HuH-7.5 (cell line): ENCODE measurements around the gene TIMP1.
"Not testable (repeated sequence)": the region's sequence is repeated elsewhere in the genome, so short reads cannot be mapped to it uniquely, and the experiment has no call there.

Source experiments
- DNase-seq: peaks from one replicate; pipeline ENCODE4 v3.0.0; 2011; ENCODE audit warnings: low spot score

Gene TIMP1

DNA sequence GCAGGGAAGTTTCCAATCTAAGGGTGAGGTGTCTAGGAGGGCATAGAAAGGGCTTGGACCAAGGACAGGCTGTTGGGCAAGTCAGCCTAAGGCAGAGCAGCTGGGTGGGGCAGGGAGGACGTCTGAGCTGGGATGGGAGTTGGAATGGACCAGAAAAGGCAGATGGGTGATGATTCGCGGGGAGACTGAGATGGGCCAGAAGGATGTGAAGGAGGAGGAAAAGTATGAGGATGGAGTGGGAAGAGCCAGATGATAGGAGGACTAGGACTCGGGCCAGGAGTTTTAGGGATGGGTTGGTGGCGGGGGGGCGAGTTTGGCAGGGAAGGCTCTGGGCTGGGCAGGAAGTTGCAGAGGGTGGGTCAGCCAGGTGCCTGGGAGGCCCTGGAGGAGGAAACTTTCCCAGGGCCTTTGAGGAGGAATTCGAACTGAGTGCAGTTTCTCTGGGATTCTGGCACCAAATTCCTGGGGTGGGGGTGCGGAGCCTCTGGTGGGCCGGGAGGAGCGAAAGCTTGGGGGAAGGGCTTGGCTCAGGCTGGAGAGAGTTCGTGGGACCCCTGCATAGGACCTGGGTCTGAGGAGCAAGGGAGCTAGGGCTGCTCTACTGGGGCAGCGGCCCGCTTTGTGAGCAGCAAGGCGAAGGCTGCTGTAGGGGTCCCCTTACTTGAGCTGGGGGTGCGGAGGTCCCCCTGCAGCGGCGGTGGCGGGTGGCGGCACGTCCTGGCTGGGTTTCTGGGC is 8.7 kb upstream of the TIMP1 start:
- DNase-seq = no peak

DNA sequence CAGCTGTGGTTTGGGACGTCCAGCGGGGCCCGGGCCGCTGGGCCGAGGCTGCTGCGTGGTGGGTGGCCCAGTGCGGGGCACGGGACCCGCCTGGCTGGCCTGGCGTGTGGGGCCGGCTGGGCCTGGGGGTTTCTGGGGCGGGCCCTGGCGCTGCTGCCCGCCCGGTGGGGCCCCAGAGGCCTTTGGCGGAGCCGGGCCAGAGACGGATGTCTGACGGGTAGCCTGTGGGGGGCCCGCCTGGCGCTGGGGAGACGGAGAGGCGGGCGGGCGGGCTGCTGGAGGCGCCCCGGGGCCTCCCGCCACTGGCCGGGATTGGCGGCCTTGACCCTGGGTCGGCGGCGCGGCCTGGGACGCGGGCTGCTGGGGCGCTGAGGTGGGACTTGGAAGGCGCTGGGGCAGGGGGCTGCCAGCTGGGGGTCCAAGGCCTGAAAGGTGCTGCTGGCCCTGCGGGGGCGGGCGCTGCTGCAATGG is 8.1 kb upstream of the TIMP1 start:
- no peak for DNase-seq

DNA sequence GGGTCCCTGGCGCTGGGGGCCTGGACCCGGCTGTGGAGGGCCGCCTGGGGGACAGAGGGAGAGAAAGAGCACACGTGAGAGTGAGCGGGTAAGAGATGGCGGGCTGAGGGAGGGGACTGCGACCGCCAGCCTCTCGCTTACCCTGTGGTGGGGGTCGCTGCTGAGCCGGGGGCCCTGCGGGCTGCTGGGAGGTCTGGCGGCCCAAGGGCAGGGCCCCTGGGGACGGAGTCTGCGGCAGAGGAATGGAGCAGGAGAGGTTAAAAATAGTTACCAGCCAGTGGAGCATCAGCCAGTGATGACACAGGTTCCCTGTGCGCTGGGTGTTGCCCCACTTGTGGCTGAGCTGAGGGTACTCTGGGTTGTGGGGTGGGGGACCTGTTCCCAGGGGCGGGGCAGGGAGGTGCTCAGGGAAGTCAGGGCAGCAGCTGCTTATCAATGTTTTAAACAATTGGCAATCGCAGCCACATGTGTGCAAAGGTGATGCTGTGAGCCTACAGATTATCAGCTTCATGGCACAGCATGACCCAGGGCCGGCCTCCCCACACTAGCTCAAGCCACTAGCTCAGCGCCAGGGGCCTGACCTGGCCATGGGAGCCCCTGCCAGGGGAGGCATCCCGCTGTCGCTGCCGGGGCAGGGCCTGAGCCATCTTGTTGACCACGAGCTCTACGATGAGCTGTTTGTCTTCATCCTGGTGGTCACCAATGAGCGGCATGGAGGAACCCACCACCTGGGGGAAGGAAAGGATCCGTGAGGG is 7.5 kb upstream of the TIMP1 start:
- DNase-seq = no peak

DNA sequence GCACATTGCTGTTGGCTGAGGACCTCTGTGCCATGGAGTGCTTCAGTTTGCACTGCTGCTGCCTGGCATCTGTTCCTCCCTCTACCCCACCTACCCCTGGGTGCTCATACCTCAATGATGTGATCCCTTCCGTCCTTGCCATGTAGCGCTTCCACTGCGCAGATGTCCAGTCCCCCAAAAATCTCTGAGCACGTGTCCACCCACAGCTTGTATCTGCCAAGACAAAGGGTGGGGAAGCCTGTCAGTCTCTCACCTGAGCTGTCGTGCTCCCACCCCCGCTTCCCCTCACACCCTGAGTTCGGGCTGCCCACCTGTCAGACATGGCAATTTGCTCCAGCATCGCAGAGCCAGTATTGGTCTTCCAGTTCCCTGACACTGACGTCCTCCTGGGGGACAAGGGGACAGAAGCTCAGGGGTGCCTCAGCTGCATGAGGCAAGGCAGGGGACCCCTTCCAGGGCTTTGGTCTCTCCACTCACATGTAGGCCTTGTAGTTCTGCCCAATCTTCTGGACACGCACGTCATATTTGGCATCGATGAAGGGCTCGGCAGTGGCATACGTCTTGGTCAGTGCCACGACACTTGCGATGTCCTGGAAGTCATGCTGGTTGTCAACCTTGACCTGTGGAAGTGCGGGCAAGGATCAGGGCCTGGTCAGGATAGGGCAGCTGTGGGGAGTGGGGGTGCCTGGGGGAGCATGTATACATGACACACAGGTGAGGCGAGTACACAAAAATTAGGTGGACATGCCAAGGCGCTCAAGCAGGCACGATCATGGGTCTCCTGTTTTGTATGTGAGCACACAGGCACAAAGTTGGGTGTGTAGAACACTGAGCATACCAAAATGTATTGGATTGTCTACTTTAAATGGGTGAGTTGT is 6.0 kb upstream of the TIMP1 start:
- no peak for DNase-seq

DNA sequence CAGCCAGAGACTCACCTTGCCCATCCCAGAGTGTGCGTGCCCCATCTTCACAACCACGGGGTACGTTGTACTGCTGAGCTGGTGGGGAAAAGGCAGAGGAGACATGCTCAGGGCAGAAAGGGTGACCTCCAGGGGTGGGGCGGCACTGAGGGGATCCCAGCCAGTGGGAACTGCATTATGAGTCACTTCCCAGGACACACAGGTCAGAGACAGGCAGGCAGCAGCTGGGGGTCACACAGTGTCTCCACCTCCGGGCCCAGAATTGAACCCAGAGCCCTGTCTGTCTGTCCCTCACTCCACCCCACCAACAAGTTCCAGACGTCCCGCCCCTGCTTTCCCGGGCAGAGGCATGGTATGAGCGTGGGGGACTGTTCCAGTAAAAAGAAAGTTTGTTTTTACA is 4.8 kb upstream of the TIMP1 start:
- DNase-seq = no peak

DNA sequence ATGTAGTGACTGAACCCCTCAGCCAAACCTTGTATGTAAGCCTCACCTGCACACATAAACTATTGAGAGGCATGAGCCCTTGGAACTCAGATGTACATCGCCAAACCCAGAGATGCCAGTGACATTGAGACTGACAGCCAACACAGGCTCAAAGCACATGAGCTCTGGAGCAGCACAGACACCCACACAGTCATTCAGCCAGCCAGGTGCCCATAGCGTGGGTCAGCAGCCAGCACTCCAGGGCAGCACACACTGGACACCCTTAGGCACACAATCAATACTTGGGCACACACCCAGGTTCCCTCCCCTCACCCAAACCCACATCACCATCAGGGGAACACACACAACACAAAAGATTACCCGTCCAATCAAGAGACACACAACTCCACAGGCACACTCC is 4.3 kb upstream of the TIMP1 start:
- no peak for DNase-seq

DNA sequence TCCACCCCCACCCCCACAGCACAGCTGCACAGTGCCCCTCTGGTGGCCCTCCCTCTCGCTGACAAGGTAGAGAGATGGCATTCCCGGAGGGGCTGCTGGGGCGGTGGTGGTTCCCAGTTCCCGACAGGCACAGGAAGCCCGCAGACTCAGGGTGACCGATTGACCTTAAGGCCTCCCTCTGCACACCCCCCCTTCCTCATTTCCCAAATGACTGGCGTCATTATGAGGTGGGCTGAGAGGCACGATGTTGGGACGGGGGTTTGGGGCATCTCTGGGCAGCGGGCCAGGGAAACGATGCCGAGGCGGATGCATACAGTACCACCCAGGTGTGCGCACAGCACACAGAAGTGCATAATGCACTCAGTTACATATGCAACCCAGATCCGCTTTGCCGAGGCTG is 3.5 kb upstream of the TIMP1 start:
- DNase-seq = no peak

DNA sequence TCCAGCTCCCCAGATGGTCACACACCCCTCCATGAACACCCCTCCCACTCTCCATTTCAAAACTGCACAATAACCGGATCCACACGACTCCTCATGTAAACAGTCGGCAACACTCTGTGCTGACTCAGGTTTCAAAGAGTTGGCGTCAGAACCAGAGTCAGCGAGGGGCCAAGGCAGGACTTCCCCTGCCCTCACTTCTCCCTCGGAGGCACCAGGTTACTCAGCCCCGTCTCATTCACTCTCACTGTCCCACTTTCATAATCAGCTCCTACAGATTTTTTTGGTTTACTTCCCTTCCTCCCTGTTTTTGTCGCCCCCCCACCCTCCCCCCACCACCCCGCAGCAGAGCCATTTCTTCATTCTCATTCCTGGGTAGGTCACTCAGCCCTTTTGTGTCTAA is 2.7 kb upstream of the TIMP1 start:
- no peak for DNase-seq

DNA sequence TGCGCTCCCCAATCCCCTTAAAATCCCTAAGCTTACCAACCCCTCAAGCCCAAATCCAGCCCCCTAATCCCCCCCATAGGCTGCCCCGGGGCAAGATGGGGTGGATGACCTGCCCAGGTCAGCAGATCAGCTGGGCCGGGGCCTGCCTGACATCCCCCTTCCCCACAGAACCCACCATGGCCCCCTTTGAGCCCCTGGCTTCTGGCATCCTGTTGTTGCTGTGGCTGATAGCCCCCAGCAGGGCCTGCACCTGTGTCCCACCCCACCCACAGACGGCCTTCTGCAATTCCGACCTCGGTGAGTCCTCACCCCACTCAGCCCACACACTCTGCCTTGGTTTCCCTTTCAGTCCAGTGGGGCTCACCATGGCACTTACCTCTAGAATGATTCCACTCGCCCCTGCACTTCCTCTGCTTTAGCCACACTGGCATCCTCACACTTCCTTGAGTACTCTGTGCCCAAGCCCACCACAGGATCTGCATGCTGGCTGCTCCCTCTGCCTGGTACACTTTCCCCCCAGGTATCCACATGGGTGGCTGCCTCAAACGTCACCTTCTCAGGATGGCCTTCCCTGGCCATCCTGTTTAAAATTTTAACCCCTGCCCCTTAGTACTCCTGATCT is 1.1 kb downstream of the TIMP1 start:
- no peak for DNase-seq

DNA sequence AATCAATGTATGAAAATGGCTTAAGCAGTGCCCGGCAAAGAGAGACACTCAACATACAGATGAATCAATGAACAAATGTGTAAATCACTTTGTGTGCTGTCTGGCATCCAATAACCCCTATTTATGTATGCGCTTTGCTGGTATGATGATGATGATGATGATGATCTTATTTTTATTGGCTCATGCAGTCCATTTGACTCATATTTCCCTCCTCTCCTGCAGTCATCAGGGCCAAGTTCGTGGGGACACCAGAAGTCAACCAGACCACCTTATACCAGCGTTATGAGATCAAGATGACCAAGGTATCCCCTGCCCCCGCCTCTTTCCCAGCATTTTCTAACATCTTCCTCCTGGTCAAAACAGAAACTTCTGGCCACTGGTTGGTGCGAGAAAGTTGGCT is 2.5 kb downstream of the TIMP1 start:
- DNase-seq = no peak

DNA sequence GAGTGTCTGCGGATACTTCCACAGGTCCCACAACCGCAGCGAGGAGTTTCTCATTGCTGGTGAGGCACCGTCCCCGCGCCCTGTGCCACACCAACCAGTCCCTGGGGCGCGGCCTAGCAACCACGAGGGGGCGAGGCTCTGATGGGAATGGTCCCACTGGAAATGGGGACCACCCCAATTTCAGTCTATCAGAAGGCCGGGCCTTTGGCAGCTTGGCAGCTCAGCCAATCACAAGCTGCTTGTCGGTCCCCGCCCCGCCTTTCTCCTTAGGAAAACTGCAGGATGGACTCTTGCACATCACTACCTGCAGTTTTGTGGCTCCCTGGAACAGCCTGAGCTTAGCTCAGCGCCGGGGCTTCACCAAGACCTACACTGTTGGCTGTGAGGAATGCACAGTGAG is 3.0 kb downstream of the TIMP1 start:
- no peak for DNase-seq

DNA sequence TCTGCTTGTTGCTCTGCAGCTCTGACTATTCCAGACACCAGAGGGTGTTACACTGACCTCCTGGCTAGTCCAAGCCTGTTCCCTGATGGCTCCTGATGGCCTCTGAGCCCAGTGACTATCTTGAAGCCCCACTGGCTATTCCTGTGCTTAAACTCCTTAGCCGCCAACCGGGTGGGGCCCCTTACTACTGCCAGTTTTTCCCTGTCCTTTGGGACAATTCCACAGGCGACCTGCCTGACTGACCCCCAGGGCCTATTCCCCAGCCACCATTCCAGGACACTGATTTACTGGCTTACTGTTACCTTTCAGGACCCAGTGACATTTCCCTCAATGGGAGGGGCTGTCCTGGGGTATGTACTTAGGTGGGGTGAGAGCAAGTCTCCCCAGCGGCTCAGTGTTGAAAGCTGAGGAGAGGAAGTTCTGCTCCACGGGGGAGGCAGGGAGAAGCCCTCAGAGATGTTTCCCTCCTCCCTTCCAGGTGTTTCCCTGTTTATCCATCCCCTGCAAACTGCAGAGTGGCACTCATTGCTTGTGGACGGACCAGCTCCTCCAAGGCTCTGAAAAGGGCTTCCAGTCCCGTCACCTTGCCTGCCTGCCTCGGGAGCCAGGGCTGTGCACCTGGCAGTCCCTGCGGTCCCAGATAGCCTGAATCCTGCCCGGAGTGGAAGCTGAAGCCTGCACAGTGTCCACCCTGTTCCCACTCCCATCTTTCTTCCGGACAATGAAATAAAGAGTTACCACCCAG is 4.0 kb downstream of the TIMP1 start:
- no peak for DNase-seq

DNA sequence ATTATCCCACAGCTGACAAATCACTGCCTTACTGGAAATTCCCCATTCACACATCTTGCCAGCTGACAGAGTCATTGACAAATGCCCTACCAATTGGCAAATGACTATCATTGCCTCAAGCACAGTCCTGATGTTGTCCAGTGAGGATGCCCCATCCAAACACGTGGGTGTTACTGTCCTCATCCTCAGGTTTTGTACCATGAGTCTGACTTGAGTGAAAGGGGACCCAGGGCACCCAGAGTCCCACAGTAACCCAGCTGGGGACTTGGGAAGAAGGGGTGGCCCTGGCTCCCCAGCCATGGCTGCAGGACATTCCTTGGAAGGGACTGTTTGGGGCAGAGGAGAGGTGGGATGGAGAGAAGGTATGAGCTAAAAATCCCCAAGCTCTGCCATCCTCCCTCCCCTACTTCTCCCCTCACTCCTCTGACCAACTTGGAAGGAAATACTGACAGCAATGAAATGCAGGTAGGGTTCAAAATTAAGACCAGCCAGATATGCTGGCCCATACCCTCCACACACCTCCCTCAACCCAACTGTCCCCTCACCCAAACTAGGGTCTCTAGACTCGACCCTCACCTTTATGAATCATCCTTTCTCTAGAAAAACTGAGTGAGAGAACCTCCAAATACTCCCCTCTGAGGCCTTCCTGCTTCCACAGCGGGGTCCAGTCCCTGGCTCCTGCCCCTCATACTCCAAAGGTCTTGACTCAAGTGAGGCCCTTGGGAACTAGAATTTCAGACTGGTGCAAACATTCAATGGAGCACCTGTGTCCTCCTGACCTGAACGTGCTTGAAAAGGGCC is 5.1 kb downstream of the TIMP1 start:
- DNase-seq = no peak

DNA sequence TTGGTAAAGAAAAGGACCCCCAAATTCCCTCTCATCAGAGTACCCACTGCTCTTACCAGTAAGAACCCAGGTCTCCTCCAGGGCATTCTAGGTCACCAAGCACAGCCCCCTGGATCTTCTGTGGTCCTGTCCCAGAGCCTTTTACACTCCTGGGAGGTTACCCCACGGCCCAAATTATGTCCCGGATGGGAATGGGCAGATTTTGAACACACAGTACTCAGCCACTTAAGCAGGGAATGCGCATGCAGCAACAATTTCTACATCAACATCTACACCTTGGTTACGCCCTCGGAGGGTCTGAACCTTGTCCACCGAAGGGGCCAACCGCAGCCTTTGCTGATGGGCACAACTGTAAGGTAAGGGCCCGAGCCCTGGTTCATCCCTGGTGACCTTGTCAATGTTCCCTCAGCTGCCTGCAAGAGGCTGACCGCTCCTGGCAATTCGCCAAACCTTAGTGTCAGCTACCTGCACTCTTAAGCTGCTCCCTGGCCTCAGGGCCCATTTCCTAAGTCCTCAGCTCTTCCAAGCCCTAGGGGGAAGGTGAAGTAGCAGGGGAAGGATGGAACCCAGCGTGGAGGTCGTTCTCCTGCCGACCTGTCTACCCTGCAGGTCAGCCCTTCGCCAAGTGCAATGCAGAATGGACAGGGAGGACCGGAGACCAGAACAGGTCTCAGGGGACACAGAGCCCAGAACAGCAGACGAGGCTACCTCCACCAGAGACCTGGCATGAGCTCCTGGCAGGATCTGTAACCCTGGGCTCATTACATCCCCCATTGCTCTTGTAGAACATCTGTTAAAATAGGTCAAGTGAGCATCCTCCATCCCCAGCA is 5.9 kb downstream of the TIMP1 start:
- no peak for DNase-seq

DNA sequence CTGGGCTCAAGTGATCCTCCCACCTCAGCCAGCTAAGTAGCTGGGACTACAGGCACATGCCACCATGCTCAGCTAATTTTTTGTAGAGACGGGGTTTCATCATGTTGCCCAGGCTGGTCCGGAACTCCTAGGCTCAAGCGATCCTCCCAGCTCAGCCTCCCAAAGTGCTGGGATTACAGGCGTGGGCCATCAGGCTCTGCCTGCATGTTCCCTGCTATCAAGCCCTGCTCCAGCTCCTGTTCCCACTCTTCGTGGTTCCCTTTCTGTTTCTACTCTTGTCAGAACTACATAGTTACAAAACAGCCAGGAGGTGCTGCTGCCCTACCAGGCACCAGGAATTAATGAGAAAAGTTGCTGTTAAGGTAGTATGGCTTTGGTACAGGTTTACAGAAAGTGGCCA is 8.7 kb downstream of the TIMP1 start:
- DNase-seq = no peak

DNA sequence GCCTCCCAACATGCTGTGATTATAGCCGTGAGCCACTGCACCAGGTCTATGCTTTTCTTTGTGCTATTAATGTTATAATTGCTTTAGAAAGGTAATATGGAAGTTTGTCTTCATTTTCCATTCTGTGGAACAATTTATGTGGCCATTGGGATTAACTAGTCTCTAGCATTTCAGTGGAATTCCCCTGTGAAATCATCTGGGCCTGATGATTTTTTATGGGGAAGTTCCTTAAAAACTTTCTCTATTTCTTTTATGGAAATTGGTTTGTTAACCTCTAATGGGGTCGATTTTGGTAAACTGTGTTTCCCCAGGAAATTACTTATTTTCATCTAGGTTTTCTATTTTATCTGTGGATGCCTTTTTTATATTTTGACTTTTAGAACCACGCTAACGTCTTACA is 11.3 kb downstream of the TIMP1 start:
- DNase-seq = no peak

DNA sequence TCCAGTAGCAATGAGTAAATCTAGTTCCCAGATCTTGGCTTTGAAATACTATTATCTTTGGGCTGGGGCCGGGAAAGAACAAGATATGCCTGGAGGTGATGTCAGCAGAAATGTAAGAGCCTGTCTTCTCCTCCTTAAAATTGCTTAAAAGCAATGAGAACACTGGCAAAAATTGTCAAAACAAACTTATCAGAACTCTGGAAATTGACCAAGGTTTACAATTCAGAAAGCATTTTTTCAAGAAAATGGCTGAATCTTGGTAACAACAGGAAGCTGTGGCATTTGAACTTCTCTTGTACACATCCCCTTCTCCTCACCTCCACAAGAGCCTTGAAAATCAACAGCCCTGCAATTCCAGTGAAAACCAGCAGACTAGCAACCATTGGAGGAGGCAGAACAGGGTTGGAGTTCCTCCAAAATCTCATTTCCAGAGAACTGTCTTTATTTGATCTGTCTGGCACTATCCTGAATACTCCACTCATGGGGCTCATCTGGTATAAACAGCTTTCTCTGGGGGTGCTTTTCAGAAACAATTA is 13.5 kb downstream of the TIMP1 start:
- no peak for DNase-seq

DNA sequence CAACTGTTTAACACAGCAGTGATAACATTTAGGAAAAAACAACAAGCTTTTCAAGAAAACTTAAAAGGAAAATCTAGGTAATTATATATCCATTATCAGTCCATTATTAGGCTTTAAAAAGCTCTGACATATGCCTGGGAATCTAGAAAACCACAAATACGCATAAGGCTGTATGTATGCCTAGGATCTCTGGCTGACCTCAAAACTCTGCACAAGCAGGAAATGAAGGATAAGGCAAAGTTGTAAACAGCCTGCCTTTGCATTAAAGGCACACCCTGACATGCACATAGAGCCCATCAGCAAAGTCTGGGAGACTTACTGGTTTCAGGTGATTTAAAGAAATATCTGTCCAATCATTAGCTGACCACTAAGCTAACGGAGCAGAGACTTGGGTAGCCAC is 14.0 kb downstream of the TIMP1 start:
- DNase-seq = no peak

DNA sequence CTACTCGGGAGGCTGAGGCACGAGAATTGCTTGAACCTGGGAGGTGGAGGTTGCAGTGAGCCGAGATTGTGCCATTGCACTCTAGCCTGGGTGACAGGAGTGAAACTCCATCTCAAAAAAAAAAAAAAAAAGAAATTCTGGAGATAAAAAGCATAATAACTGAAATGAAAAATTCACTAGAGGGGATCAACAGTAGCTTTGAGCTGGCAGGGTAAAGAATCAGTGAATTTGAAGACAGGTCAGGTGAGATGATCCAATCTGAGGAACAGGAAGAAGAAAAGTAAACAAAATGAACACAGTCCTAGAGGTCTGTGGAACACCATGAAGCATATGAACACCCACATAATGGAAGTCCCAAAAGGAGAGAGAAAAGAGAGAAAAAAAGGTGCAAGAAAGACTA is 15.0 kb downstream of the TIMP1 start:
- no peak for DNase-seq

DNA sequence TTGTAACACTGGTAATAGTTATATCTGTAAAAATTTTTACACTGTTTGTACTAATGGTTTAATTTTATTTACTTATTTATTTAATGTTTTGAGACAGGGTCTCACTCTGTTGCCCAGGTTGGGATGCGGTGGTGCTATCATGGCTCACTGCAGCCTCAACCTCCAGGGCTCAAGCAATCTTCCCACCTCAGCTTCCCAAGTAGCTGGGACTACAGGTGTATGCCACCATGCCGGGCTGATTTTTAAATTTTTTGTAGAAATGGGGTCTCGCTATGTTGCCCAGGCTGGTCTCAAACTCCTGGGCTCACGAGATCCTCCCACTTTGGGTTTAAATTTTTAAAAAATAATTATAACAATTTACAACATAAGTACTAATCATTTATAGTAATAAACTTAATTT is 20.9 kb downstream of the TIMP1 start:
- not testable (repeated sequence) for DNase-seq
